IPS-18a (cell line): ENCODE measurements around the gene UHRF2.

ENCODE experiments used
- H3K27ac ChIP-seq: one replicate; pipeline ENCODE4 v1.5.1; 2013; ENCODE audit warnings: low read length
- H3K27me3 ChIP-seq: one replicate; pipeline ENCODE4 v1.6.1; 2013; ENCODE audit warnings: mild to moderate bottlenecking, low read length; ENCODE audit not compliant: control insufficient read depth, insufficient read depth
- H3K36me3 ChIP-seq: one replicate; pipeline ENCODE4 v1.6.1; 2013; ENCODE audit warnings: low read depth, low read length; ENCODE audit not compliant: control insufficient read depth
- H3K4me1 ChIP-seq: one replicate; pipeline ENCODE4 v1.6.1; 2013; ENCODE audit warnings: low read depth, low read length; ENCODE audit not compliant: control insufficient read depth
- H3K4me3 ChIP-seq: one replicate; pipeline ENCODE4 v1.5.1; 2013; ENCODE audit warnings: low read length
- H3K9ac ChIP-seq: one replicate; pipeline ENCODE4 v1.6.1; 2013; ENCODE audit warnings: mild to moderate bottlenecking, low read length, moderate library complexity
- H3K9me3 ChIP-seq: one replicate; pipeline ENCODE4 v1.6.1; 2013; ENCODE audit warnings: low read depth, low read length; ENCODE audit not compliant: control insufficient read depth

Gene UHRF2

GRCh38 chr9:6460189-6460768 is 47.3 kb downstream of the UHRF2 start:
- Histone ChIP-seq H3K4me1 (no peaks in the 10 kb centered on the region), H3K27ac (no peak overlapping the region), H3K36me3 (no peaks in the 10 kb centered on the region), H3K4me3 (no peak overlapping the region), H3K9me3 (no peaks in the 10 kb centered on the region), H3K27me3 (no peaks in the 10 kb centered on the region), H3K9ac (no peak overlapping the region)

GRCh38 chr9:6461619-6462018 is 48.6 kb downstream of the UHRF2 start:
- Histone ChIP-seq H3K27me3 (no peaks in the 10 kb centered on the region), H3K9ac (no peak overlapping the region), H3K4me1 (peaks cover 1% of the 10 kb centered on the region), H3K4me3 (no peak overlapping the region), H3K9me3 (no peaks in the 10 kb centered on the region), H3K36me3 (peaks cover 1% of the 10 kb centered on the region), H3K27ac (no peak overlapping the region)

GRCh38 chr9:6467006-6467625 is 54.1 kb downstream of the UHRF2 start:
- Histone ChIP-seq H3K27me3 (no peaks in the 10 kb centered on the region), H3K4me1 (peaks cover 6% of the 10 kb centered on the region), H3K9me3 (no peaks in the 10 kb centered on the region), H3K36me3 (peaks cover 11% of the 10 kb centered on the region), H3K4me3 (no peak overlapping the region), H3K9ac (no peak overlapping the region), H3K27ac (no peak overlapping the region)

GRCh38 chr9:6471231-6471850 is 58.3 kb downstream of the UHRF2 start:
- peaks cover 14% of the 10 kb centered on the region for H3K36me3 ChIP-seq
- H3K9me3 ChIP-seq: no peaks in the 10 kb centered on the region
- peaks cover 6% of the 10 kb centered on the region for H3K4me1 ChIP-seq
- no peaks in the 10 kb centered on the region for H3K27me3 ChIP-seq
- no peak overlapping the region for H3K27ac ChIP-seq
- no peak overlapping the region for H3K9ac ChIP-seq
- H3K4me3 ChIP-seq: no peak overlapping the region

- Histone ChIP-seq H3K9ac (no peak overlapping the region), H3K4me3 (no peak overlapping the region), H3K27me3 (no peaks in the 10 kb centered on the region), H3K27ac (no peak overlapping the region), H3K4me1 (no peaks in the 10 kb centered on the region), H3K36me3 (peaks cover 9% of the 10 kb centered on the region), H3K9me3 (no peaks in the 10 kb centered on the region)
Measured at GRCh38 chr9:6473151-6473550, 60.2 kb downstream of the UHRF2 start.

DNA sequence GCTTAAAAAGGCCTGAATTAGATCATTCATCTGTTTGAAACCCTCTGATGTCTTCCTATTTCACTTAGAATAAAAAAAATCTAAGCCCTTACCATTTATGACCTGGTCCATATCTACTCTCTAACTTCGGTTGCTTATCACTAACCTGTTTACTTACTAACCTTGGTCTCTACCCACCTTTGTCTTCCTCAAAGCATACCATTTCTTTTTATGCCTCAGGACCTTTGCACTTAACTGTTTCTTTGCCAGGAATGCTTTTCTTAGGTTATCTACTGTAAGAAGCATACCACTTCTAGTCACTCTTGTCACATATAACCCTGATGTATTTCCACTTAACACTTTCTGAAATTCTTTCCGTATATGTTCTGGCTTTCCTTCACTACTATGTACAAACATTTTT is 67.0 kb downstream of the UHRF2 start:
- Histone ChIP-seq H3K4me3 (no peak overlapping the region), H3K4me1 (no peaks in the 10 kb centered on the region), H3K9ac (no peak overlapping the region), H3K27ac (no peak overlapping the region), H3K27me3 (no peaks in the 10 kb centered on the region), H3K9me3 (no peaks in the 10 kb centered on the region), H3K36me3 (peaks cover 54% of the 10 kb centered on the region)

DNA sequence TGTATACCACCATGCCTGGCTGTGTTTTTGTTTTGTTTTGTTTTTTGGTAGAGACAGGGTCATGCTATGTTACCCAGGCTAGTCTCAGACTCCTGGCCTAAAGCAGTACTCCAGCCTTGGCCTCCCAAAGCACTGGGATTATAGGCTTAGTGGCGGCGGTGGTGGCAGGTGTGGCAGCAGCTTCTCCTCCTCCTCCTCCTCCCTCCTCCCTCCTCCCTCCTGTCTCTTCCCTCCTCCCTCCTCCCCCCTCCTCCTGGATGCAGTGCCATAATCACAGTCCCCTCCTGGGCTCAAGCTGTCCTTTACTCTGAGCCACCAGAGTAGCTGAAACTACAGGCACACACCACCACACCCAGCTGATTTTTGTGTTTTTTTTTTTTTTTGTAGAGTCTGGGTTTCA is 71.2 kb downstream of the UHRF2 start:
- no peaks in the 10 kb centered on the region for H3K9me3 ChIP-seq
- H3K27me3 ChIP-seq: no peaks in the 10 kb centered on the region
- H3K27ac ChIP-seq: no peak overlapping the region
- H3K36me3 ChIP-seq: peaks cover 64% of the 10 kb centered on the region
- H3K4me1 ChIP-seq: no peaks in the 10 kb centered on the region
- no peak overlapping the region for H3K9ac ChIP-seq
- H3K4me3 ChIP-seq: no peak overlapping the region

GRCh38 chr9:6488395-6488794 is 75.4 kb downstream of the UHRF2 start:
- Histone ChIP-seq H3K4me1 (no peaks in the 10 kb centered on the region), H3K9ac (no peak overlapping the region), H3K4me3 (no peak overlapping the region), H3K9me3 (no peaks in the 10 kb centered on the region), H3K27ac (no peak overlapping the region), H3K27me3 (no peaks in the 10 kb centered on the region), H3K36me3 (peaks cover 32% of the 10 kb centered on the region)

DNA sequence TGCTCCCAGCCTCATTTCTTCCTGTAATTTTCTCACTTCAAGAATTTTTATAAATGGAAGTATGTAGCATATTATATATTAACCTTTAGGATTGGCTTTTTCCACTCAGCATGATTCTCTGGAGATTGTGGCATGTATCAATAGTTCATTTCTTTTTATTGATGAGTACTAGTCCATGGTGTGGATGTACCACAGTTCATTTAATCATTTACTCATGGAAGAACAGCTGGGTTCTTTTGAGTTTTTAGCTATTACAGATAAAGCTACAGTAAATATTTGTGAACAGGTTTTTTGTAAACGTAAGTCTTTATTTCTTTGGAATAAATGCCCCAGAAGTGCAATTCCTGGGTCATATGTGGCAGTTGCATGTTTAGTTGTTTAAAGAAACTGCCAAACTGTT is 76.1 kb downstream of the UHRF2 start:
- no peak overlapping the region for H3K9ac ChIP-seq
- H3K36me3 ChIP-seq: peaks cover 39% of the 10 kb centered on the region
- H3K4me3 ChIP-seq: no peak overlapping the region
- H3K9me3 ChIP-seq: no peaks in the 10 kb centered on the region
- H3K27ac ChIP-seq: no peak overlapping the region
- H3K27me3 ChIP-seq: no peaks in the 10 kb centered on the region
- no peaks in the 10 kb centered on the region for H3K4me1 ChIP-seq

DNA sequence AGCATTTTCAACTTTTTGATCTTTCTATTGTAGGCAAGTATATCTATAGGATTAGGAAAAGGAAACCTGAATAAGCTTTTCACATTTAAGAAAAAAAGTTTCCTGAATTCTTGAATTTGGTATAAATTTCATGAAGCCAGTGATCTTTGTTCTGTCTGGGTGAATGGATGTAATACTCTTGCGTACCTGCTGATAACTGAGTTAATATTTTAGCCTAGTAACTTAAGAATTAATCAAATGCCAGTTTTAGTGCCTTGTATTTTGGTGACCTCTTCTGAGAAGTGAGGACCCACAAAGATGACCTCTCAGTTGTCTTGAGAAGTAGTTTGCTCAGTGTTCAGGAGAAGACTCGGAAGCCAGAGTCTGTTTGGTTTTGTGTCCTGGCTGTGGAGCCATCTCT is 77.9 kb downstream of the UHRF2 start:
- Histone ChIP-seq H3K9ac (no peak overlapping the region), H3K27ac (no peak overlapping the region), H3K36me3 (peaks cover 35% of the 10 kb centered on the region), H3K27me3 (no peaks in the 10 kb centered on the region), H3K4me1 (no peaks in the 10 kb centered on the region), H3K4me3 (no peak overlapping the region), H3K9me3 (no peaks in the 10 kb centered on the region)

DNA sequence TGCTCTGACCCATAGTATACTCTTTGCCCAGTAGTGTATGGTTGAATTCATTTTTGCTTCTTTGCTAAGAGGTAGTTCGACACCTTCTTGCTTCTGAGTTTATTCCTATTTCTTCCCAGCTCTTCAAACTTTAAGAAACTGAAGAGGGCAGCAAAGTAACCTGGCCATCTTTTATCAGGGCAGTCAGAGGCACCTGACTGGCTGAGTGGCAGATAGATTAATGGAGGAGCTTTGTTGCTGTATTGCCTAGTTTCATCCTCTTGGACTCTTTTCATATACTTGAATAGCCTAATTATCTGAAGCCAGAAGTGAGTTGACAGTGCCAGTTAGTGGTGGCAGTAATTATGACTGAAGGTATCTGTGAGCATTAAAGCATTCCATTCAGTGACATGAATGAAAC is 82.5 kb downstream of the UHRF2 start:
- Histone ChIP-seq H3K36me3 (peaks cover 38% of the 10 kb centered on the region), H3K27me3 (no peaks in the 10 kb centered on the region), H3K9ac (no peak overlapping the region), H3K4me3 (no peak overlapping the region), H3K9me3 (no peaks in the 10 kb centered on the region), H3K4me1 (no peaks in the 10 kb centered on the region), H3K27ac (no peak overlapping the region)

GRCh38 chr9:6498982-6499381 is 86.0 kb downstream of the UHRF2 start:
- Histone ChIP-seq H3K9me3 (no peaks in the 10 kb centered on the region), H3K9ac (no peak overlapping the region), H3K27me3 (no peaks in the 10 kb centered on the region), H3K4me3 (no peak overlapping the region), H3K4me1 (no peaks in the 10 kb centered on the region), H3K36me3 (peaks cover 47% of the 10 kb centered on the region), H3K27ac (no peak overlapping the region)
